Measurements from ENCODE around the gene CCDC187.

CCDC187 gene

GRCh38 chr9:136285501-136286358 is 18.2 kb downstream of the CCDC187 start:
- DNase-seq (ENCODE audit: low read depth in 2 of 3, low spot score in 2 of 3): no peak

- DNase-seq (ENCODE audit: low read depth in 2 of 3, low spot score in 2 of 3): no peak
Measured at GRCh38 chr9:136284951-136285350, 18.9 kb downstream of the CCDC187 start.

DNA sequence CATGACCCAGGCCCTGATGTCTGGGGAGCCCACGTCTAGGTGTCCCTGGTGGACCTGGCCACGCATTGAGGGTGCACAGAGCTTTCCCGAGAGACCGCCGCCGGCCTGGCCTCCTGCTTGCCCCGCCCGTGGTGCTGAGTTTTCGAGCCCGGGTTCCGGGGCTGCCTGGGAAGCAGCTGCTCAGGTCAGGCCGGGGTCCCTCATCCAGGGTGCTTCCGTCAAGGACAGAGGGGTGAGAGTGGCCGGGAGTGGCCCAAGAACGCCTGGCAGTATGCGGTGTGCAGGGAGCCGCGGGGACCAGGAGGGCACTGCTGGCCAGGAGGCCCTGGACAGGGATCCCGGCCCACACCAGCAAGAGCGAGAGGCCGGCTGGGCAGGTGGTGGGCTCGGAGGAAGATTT is 19.6 kb downstream of the CCDC187 start:
- no peak for DNase-seq (ENCODE audit: low read depth in 2 of 3, low spot score in 2 of 3)

- peak; percentile 44 to 65 (median 46) for DNase-seq (ENCODE audit: low read depth in 2 of 3, low spot score in 2 of 3)
Measured at GRCh38 chr9:136283291-136284235, 20.3 kb downstream of the CCDC187 start.

DNA sequence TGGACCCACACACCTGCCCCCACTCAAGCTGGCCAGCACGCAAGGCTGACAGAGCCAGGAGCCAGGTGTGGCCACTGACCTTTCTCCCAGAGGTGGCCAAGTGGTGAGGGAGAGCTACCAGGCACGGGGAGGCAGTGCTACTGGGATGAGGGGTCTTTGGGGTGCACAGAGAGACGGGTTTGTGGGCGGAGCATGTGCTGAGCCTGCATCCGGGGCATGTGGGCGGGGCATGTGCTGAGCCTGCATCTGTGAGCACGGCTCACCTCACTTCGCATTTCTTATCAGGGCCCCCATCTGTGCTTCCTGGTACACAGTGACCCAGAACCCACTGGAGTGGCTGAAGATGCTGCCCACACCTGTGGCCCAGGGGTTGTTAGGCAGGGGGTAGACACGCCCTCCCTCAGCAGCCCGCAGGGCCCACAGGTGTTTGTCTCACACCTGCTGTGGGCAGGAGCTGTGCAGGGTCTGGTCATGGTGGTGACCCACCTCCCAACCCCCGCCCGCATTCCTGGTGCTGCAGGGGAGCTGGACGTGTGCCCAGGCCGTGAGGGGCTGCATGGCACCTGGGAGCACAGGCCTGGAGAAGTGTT is 21.5 kb downstream of the CCDC187 start:
- no peak for DNase-seq (ENCODE audit: low read depth in 2 of 3, low spot score in 2 of 3)

- DNase-seq (ENCODE audit: low read depth in 2 of 3, low spot score in 2 of 3): no peak
Measured at GRCh38 chr9:136281421-136282271, 22.2 kb downstream of the CCDC187 start.

DNA sequence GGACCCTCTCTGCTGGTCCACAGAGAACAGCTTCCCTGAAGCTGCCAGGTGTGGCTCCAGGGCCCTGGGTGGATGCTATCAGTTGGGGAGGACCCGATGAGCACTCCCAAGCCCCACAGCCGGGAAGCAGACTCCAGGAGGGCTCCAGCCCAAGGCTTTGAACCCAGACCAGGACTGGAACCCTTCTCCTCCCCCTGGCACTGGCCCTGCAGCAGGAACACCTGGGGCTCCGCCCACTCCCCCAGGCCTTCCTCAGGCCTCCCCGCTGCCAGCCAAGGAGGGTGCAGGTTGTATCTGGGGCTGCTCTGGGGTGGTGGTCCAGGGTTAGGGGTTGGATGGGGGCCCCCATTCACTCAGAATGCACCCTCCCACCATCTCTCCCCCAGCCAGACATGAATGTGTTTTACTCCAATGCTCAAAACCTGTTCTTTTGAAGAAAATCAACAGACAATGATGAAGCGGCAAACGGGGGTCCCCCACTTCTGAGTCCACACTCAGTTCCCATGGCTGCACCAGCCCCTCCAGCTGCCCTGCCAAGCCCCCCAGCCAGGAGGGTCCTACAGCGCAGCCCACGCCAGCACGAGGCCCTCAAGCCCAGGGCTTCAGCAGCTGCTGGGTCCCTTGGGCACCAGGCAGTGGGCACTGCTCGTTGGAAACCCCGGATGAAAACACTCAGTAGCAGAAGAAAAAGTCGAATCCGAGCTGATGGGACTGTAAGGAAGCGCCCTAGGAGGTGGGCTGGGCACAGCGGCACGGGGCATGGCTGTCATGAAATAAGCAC is 23.2 kb downstream of the CCDC187 start:
- DNase-seq (ENCODE audit: low read depth in 2 of 3, low spot score in 2 of 3): no peak

- no peak for DNase-seq (ENCODE audit: low read depth in 2 of 3, low spot score in 2 of 3)
Measured at GRCh38 chr9:136279471-136279870, 24.4 kb downstream of the CCDC187 start.

GRCh38 chr9:136278894-136279293 is 25.0 kb downstream of the CCDC187 start:
- no peak for DNase-seq (ENCODE audit: low read depth in 2 of 3, low spot score in 2 of 3)

DNA sequence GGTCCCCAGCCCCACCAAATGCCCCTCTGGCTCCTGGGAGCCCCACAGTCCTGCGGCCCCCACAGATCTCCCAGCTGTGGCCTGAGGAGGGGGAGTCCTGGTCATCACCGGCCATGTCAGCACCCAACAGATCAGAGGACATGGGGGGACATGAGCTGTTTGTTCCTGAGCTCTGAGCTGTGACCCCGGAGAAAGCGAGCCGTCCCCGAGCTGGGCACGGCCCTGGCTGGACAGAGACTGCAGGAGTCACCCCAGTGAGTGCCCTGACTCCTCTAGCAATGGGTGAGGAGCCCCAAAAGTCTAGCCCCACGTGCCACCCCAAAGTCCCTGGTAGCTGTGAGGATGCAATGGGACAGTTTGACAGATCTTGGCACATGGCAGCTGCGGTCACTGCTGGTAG is 25.7 kb downstream of the CCDC187 start:
- no peak for DNase-seq (ENCODE audit: low read depth in 2 of 3, low spot score in 2 of 3)

- DNase-seq (ENCODE audit: low read depth in 2 of 3, low spot score in 2 of 3): no peak
Measured at GRCh38 chr9:136277746-136278145, 26.1 kb downstream of the CCDC187 start.

DNA sequence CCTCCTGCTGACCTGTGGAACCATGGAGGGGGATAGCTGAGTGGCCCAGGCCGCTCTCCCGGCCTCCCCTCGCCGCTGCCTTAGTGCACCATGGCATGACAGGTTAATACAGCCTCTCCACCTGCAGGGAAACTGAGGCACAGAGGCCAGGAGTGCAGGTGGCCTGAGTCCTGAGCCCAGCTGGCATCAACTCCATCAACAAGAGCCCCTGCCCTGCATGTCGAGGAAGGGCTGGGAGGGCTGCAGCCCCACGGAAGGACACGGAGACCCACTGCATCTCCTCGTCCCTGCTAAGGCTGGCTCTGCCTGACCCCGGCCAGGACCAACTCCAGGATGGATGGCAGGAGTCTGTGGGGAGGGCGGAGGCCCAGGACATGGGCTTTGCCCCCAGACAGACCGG is 27.2 kb downstream of the CCDC187 start:
- no peak for DNase-seq (ENCODE audit: low read depth in 2 of 3, low spot score in 2 of 3)

DNA sequence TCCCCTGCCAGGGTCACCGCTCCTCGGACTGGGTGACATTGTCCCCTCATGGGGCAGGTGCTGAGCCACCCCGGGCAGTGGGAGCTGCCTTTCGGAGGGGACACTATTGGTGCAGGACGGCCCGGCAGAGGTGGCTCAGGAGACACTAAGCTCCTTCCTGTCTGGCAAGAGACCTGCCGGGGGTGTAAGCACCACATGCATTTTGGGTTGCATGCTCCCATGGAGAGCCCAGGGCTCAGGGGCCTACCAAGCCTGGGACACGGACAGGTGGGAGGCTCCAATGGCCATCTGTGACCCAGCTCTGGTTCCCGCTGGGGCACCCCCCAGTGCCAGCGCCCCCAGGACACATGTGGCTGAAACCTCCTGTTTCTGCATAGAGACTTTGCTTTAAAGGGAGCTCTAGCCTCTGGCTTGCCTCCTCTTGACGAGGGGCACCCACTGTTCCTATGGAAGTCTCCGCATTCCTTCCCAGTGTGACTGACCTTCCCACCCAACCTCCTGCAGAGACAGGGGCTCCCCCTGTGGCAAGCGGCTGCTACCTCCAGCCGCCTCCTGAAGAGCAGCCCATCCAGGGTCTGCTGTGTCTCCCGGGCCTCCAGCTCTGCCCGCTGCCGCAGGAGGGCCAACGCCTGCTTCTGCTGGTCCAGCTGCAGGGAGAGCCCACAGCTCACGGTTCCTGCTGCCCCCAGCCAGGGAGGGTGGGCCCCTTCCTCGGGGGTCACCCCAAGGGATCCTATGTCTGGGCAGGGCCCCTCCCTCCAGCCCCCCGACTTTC is 28.1 kb downstream of the CCDC187 start:
- DNase-seq (ENCODE audit: low read depth in 2 of 3, low spot score in 2 of 3): no peak

DNA sequence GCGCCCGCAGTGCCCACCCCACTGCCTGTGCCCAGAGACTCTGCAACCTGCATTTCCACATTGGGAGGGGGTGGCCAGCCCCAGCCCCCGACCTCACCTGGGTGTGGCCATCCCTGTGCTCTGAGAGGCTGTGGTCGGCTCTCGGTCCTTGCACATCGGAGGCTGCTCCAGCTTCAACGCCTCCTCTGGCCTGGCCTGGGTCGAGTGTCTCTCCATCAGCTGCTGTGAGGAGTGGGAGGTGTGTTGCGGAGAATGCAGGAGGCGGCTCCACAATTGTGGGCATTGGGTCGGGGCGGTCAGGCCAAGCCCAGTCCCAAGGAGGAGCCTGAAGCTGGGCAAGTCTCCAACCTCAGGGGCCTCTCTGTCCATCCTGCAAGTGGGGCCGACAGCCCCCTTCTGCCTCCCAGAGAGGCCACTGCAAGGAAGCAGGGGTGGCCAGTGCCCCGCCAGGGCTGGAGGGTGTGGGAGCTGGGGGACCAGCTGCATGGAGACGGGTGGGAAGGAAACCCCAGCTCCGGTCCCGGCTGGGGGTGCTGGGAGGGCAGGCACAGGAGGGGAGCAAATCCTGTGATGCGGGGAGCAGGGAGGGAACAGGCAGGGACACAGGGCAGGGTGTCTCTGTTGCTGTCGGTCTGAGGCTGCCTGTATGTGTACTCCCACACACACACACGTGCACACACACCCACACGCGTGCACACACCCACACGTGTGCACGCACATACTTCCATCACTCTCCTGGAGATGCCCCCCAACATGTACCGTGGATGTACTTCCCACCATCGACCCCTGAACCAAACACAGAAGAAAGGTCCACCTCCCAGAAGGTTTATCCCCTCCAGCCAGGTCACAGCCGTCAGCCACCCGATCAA is 28.9 kb downstream of the CCDC187 start:
- no peak for DNase-seq (ENCODE audit: low read depth in 2 of 3, low spot score in 2 of 3)

DNA sequence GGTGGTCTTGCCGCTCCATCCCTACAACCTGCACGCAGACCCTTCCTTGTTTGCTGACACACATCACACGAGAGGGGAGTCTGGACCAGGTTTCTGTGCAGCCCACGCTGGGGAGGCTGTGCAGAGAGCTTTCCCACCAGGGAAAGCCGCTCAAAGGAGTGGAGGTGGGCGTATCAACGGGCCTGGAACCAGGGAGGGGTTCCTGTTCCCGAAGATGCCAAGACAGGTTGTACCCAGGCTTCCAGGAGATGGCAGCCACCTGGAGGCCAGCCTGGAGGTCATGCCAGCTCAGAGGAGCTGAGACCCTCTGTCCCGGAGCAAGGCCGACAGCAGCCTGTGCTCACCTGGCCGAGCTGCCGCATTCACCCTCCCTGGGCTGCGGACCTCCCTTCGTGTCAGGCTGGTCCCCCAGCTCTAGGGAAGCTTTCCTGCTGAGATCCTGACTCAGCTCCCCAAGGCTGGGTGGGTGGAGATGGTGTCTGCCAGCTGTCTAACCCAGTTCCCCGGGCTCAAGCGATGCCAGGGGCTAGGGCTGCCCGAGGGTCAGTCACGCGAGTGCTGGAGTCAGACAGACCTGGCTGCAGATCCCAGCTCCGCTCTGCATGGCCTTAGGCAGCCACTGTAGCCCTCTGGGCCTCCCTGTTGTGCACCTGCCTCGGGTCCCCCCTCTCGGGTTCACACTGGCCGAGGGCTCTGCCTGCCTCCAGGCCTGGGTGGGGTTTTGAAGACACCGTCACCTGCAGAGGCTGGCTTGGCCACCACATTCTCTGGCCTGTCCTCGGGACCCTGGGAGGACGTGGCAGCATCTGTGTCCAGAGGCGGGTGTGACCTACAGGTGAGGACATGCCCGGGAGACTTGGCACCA is 29.7 kb downstream of the CCDC187 start:
- DNase-seq (ENCODE audit: low read depth in 2 of 3, low spot score in 2 of 3): no peak

GRCh38 chr9:136273244-136273865 is 30.5 kb downstream of the CCDC187 start:
- no peak for DNase-seq (ENCODE audit: low read depth in 2 of 3, low spot score in 2 of 3)

- no peak for DNase-seq (ENCODE audit: low read depth in 2 of 3, low spot score in 2 of 3)
Measured at GRCh38 chr9:136270173-136270705, 33.7 kb downstream of the CCDC187 start.
